Lower leg skin (tissue), 4 donors: ENCODE data around the gene LAYN. TPM values are rescaled to one million over a fixed set of nuclear protein-coding genes. Genes with fewer than 3 reads are reported as not detected.

Experiments
- DNase-seq, 2 donors: peaks; one replicate each; pipeline ENCODE4 v3.0.0-alpha.2; 2019; ENCODE audit warnings: low spot score in 2 of 2
- H3K4me3 ChIP-seq: fragments of 200-600 bp; sonication (generic); 2 replicates; pipeline ENCODE4 v1.5.1; 2017; ENCODE audit warnings: mild to moderate bottlenecking, low read depth; ENCODE audit not compliant: poor library complexity, severe bottlenecking
- POLR2A ChIP-seq, 2 donors: fragments of 450-650 bp; IDR thresholded peaks; one replicate each; pipeline ENCODE4 v1.6.1; 2016 to 2017; ENCODE audit warnings: antibody characterized with exemption in 2 of 2, mild to moderate bottlenecking in 1 of 2, moderate library complexity in 1 of 2
- WGBS, 2 donors: methylation state at CpG; one replicate each; pipeline ENCODE4 v1.1.5; 2018; 5-methylcytosine and 5-hydroxymethylcytosine counted together
- intact Hi-C: fragments of 100-400 bp; cut with DNase I; formaldehyde crosslinking; loops from one replicate; pipeline ENCODE4 v1.15.0; 2023; ENCODE audit warnings: low total_unique reads
- total RNA-seq, 4 donors: library from RNA; depleted of rRNA; stranded (reverse); fragments of >200 nt; gene quantifications; one replicate each; pipeline ENCODE4 v1.1.0, GENCODE V29; 2016
- TF ChIP-seq, protein P1 (sequence below), 3 donors: fragments of 450-650 bp; IDR thresholded peaks; one replicate each; pipeline ENCODE4 v1.5.1; 2016; ENCODE audit warnings: antibody characterized with exemption in 3 of 3, mild to moderate bottlenecking in 3 of 3, moderate library complexity in 2 of 3

Gene LAYN
- total RNA-seq, 4 donors from 2014 or later = 1.9 to 3.0 (median 2.1) TPM

GRCh38 chr11:111526501-111526900, 14.0 kb upstream of the LAYN start:
- TF ChIP-seq POLR2A (IDR thresholded peaks at IDR 0.05) = no peak
- TF ChIP-seq, protein P1, sequence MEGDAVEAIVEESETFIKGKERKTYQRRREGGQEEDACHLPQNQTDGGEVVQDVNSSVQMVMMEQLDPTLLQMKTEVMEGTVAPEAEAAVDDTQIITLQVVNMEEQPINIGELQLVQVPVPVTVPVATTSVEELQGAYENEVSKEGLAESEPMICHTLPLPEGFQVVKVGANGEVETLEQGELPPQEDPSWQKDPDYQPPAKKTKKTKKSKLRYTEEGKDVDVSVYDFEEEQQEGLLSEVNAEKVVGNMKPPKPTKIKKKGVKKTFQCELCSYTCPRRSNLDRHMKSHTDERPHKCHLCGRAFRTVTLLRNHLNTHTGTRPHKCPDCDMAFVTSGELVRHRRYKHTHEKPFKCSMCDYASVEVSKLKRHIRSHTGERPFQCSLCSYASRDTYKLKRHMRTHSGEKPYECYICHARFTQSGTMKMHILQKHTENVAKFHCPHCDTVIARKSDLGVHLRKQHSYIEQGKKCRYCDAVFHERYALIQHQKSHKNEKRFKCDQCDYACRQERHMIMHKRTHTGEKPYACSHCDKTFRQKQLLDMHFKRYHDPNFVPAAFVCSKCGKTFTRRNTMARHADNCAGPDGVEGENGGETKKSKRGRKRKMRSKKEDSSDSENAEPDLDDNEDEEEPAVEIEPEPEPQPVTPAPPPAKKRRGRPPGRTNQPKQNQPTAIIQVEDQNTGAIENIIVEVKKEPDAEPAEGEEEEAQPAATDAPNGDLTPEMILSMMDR (IDR thresholded peaks at IDR 0.05) = no peak
- intact Hi-C loops = no loop called here
- DNase-seq = no peak
- WGBS, 2 donors = 89 to 94% methylated on average over 1 of the region's 1 CpG
- H3K4me3 ChIP-seq = no peak overlapping the region

- H3K4me3 ChIP-seq = no peak overlapping the region
- WGBS, 2 donors = 44 to 64% methylated on average over 1 of the region's 1 CpG
- no peak for DNase-seq
- intact Hi-C loops = no loop called here
- TF ChIP-seq POLR2A (IDR thresholded peaks at IDR 0.05) = no peak
- TF ChIP-seq, protein P1 (IDR thresholded peaks at IDR 0.05) = no peak
Observed at GRCh38 chr11:111527279-111527678, 13.2 kb upstream of the LAYN start.

DNA sequence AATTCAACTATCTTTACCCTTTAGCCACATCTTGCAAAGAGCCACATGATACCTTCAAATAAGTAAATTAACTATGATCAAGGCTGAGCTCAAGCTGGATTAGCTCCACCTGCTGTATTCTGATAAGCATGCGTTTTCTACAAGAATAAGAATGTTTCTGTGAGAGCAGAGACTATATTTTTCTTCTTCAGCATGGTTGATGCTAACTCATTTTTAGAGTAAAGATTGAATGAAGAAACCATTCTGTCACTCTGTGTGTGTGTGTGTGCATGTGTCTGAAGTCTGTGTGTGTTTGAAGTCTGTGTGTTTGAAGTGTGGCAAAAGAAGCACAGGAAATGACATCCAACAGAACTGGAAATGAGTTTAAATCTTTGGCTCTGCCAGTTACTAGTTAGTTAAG, 12.0 kb upstream of the LAYN start:
- H3K4me3 ChIP-seq = no peak overlapping the region
- TF ChIP-seq, protein P1 (IDR thresholded peaks at IDR 0.05) = no peak
- TF ChIP-seq POLR2A (IDR thresholded peaks at IDR 0.05) = no peak
- 68 to 71% methylated on average over 1 of the region's 1 CpG for WGBS, 2 donors
- DNase-seq = no peak
- intact Hi-C loops = no loop called here

DNA sequence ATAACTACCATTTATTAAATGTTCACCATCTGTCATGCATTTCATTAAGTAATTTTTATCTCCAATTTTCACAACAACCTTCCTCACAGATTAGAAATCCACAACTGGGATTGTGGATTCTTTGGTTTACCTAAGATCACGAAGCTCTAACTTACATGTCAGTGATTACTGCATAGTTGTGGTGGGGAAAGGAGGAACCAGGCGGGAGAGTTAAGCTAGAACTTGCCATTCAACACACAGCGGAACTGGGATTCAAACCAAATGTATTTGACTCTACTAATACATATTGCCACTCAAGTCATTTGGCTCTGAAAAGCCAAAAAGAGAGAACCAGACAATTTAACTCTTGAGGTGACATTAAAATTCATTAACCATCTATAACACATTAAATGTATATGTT, 10.4 kb upstream of the LAYN start:
- intact Hi-C loops = no loop called here
- DNase-seq = no peak
- 66 to 67% methylated on average over 3 of the region's 3 CpGs for WGBS, 2 donors
- H3K4me3 ChIP-seq = no peak overlapping the region
- TF ChIP-seq POLR2A (IDR thresholded peaks at IDR 0.05) = no peak
- TF ChIP-seq, protein P1 (IDR thresholded peaks at IDR 0.05) = no peak

GRCh38 chr11:111531136-111531535, 9.4 kb upstream of the LAYN start:
- no peak overlapping the region for H3K4me3 ChIP-seq
- intact Hi-C loops = no loop called here
- no peak for TF ChIP-seq POLR2A (IDR thresholded peaks at IDR 0.05)
- TF ChIP-seq, protein P1 (IDR thresholded peaks at IDR 0.05) = no peak
- no peak for DNase-seq

DNA sequence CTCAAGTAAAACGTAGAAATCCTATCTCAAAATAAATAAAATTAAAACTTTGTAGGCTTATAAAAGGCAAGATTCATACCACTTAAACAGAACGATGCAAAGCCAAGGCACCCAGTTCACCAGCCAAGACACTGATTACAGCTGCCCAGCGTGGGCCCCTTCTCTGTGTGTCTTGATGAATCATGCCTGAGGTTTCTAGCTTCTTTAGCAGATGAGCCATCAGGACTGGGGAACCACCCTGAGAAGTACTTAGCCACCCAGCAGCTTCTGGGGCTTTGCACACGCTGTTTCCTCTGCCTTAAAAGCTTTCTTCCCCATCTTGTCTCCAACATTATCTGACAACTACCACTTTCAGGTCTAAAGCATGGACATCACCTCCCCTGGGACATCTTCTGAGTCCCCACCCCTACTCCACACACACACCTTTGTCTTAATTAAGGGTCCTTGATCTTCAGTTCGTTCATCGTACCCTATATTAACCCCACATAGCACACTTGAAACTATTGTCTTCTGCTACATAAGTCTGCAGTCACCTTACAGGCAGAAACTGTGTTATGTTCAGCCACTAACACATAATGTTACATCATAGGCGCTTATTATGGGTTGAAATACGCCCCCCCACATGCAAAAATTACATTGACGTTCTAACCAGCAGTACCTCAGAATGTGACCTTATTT, 8.7 kb upstream of the LAYN start:
- no peak for DNase-seq
- H3K4me3 ChIP-seq = no peak overlapping the region
- intact Hi-C loops = no loop called here
- TF ChIP-seq, protein P1 (IDR thresholded peaks at IDR 0.05) = no peak
- no peak for TF ChIP-seq POLR2A (IDR thresholded peaks at IDR 0.05)
- 68 to 75% methylated on average over 9 of the region's 9 CpGs for WGBS, 2 donors
